GDM1 (cell line): Measurements from ENCODE around the gene PNN.

ENCODE experiments used
- DNase-seq: peaks from one replicate; lab custom pipeline; 2025; lab: John Stamatoyannopoulos, UW

PNN gene

GRCh38 chr14:39229601-39230110, 54.6 kb downstream of the PNN start:
- no peak for DNase-seq

GRCh38 chr14:39230416-39231035, 55.5 kb downstream of the PNN start:
- DNase-seq, result no peak

GRCh38 chr14:39231751-39232553, 56.9 kb downstream of the PNN start:
- peak; percentile 49 for DNase-seq
